Neural cell (in vitro differentiated cells): ENCODE data around the gene WDR93. TPM values are rescaled to one million over a fixed set of nuclear protein-coding genes. Genes with fewer than 3 reads are reported as not detected.

ENCODE experiments used
- H2AFZ ChIP-seq: fragments of 200-600, 300-800 bp; sonication (generic), shearing (Covaris generic); 2 replicates; pipeline ENCODE4 v1.6.0; 2014; ENCODE audit warnings: low read depth, mild to moderate bottlenecking, antibody characterized with exemption, low read length, moderate library complexity
- H3F3A ChIP-seq: fragments of 200-600 bp; shearing (Covaris generic); 2 replicates; pipeline ENCODE4 v1.6.1; 2016; ENCODE audit warnings: mild to moderate bottlenecking, moderate library complexity, mixed read lengths, antibody characterized with exemption, low read length; ENCODE audit not compliant: insufficient read depth, poor library complexity, severe bottlenecking
- H3K27ac ChIP-seq: fragments of 200-600, 300-800 bp; sonication (generic), shearing (Covaris generic); 2 replicates; pipeline ENCODE4 v1.5.1; 2014; ENCODE audit warnings: mild to moderate bottlenecking, low read length, moderate library complexity
- H3K27me3 ChIP-seq: fragments of 300-800, 200-600 bp; sonication (generic), shearing (Covaris generic); 2 replicates; pipeline ENCODE4 v1.6.0; 2014; ENCODE audit warnings: mild to moderate bottlenecking, low read depth, low read length, moderate library complexity; ENCODE audit not compliant: insufficient read depth
- H3K36me3 ChIP-seq: fragments of 300-800, 200-600 bp; sonication (generic), shearing (Covaris generic); 2 replicates; pipeline ENCODE4 v1.5.1; 2014; ENCODE audit warnings: mild to moderate bottlenecking, antibody characterized with exemption, low read length, moderate library complexity; ENCODE audit not compliant: insufficient read depth
- H3K4me2 ChIP-seq: fragments of 300-800, 200-600 bp; sonication (generic), shearing (Covaris generic); 2 replicates; pipeline ENCODE4 v1.6.0; 2014; ENCODE audit warnings: mild to moderate bottlenecking, low read length
- H3K4me3 ChIP-seq: fragments of 300-800, 200-600 bp; sonication (generic), shearing (Covaris generic); 2 replicates; pipeline ENCODE4 v1.5.1; 2014; ENCODE audit warnings: mild to moderate bottlenecking, low read length, moderate library complexity
- H3K79me2 ChIP-seq: fragments of 200-600 bp; shearing (Covaris generic); replicated peaks from 2 replicates; pipeline ENCODE4 v1.6.0; 2014; ENCODE audit warnings: mild to moderate bottlenecking, low read length, moderate library complexity; ENCODE audit not compliant: insufficient read depth
- H3K9ac ChIP-seq: fragments of 300-800, 200-600 bp; sonication (generic), shearing (Covaris generic); 2 replicates; pipeline ENCODE4 v1.6.1; 2016; ENCODE audit warnings: mild to moderate bottlenecking, low read length, mixed read lengths
- H3K9me2 ChIP-seq: fragments of 200-600 bp; shearing (Covaris generic); 2 replicates; pipeline ENCODE4 v1.6.1; 2016; ENCODE audit warnings: mild to moderate bottlenecking, low read length, mixed read lengths; ENCODE audit not compliant: insufficient read depth
- H3K9me3 ChIP-seq: fragments of 200-600, 300-800 bp; sonication (generic), shearing (Covaris generic); 2 replicates; pipeline ENCODE4 v1.6.1; 2016; ENCODE audit warnings: mild to moderate bottlenecking, mixed run types, low read length, moderate library complexity, mixed read lengths
- H4K20me1 ChIP-seq: fragments of 200-600 bp; shearing (Covaris generic); 2 replicates; pipeline ENCODE4 v1.6.1; 2016; ENCODE audit warnings: mild to moderate bottlenecking, mixed run types; ENCODE audit not compliant: insufficient read depth
- EP300 ChIP-seq: fragments of 450-650 bp; conservative IDR thresholded peaks from 2 replicates; pipeline ENCODE4 v1.6.1; 2014; ENCODE audit warnings: antibody characterized with exemption, mild to moderate bottlenecking, moderate library complexity; ENCODE audit not compliant: poor library complexity, severe bottlenecking
- EZH2 ChIP-seq: fragments of 200-600, 300-800 bp; shearing (Covaris generic), sonication (generic); IDR thresholded peaks from 2 replicates; pipeline ENCODE4 v1.6.1; 2014; ENCODE audit warnings: antibody characterized with exemption, low read length, borderline replicate concordance, mild to moderate bottlenecking; ENCODE audit not compliant: insufficient read depth, poor library complexity, severe bottlenecking
- POLR2AphosphoS5 ChIP-seq: IDR thresholded peaks from 2 replicates; pipeline ENCODE4 v1.6.1; 2012
- RAD21 ChIP-seq: fragments of 450-650 bp; conservative IDR thresholded peaks from 2 replicates; pipeline ENCODE4 v1.6.1; 2014; ENCODE audit warnings: antibody characterized with exemption, mild to moderate bottlenecking, moderate library complexity
- SMC3 ChIP-seq: fragments of 450-650 bp; conservative IDR thresholded peaks from 2 replicates; pipeline ENCODE4 v1.6.1; 2014; ENCODE audit warnings: antibody characterized with exemption, mild to moderate bottlenecking, moderate library complexity; ENCODE audit not compliant: poor library complexity
- TAF1 ChIP-seq: IDR thresholded peaks from 2 replicates; pipeline ENCODE4 v1.6.1; 2012; ENCODE audit warnings: low read depth
- polyA plus RNA-seq: library from polyadenylated mRNA; depleted of rRNA; stranded (reverse); fragments of >200 nt; gene quantifications from 2 replicates; pipeline ENCODE4 v1.2.3, GENCODE V29; 2014
- TF ChIP-seq, protein P1 (sequence below): fragments of 450-650 bp; IDR thresholded peaks from 2 replicates; pipeline ENCODE4 v1.5.1; 2014; ENCODE audit warnings: antibody characterized with exemption, mild to moderate bottlenecking, moderate library complexity; ENCODE audit not compliant: poor library complexity, severe bottlenecking
- TF ChIP-seq, protein P2 (sequence below): IDR thresholded peaks from 2 replicates; pipeline ENCODE4 v1.6.1; 2012; ENCODE audit warnings: borderline replicate concordance

WDR93 gene
- polyA plus RNA-seq, 1 donor from 2014 or later = 0.41 TPM

DNA sequence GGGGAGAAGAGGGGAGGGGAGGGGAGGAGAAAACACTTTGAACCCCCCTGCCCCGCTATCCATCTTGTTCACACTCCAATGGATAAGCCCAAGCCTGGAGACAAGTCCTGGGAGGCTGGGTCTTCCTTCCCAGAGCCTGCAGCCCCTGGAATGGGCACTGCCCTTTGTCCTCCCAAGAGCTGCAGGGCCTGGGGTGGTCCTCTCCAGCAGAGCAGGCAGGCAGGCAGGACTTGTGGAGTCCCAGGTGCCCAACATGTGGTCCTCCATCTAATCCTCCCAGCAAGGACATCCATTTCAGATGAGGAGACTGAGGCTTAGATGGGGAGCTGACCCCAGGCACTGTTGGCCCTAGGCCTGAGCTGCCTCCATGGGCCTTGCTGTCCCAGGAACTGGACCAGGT is 75.1 kb downstream of the WDR93 start (continued):
- TF ChIP-seq, protein P1, sequence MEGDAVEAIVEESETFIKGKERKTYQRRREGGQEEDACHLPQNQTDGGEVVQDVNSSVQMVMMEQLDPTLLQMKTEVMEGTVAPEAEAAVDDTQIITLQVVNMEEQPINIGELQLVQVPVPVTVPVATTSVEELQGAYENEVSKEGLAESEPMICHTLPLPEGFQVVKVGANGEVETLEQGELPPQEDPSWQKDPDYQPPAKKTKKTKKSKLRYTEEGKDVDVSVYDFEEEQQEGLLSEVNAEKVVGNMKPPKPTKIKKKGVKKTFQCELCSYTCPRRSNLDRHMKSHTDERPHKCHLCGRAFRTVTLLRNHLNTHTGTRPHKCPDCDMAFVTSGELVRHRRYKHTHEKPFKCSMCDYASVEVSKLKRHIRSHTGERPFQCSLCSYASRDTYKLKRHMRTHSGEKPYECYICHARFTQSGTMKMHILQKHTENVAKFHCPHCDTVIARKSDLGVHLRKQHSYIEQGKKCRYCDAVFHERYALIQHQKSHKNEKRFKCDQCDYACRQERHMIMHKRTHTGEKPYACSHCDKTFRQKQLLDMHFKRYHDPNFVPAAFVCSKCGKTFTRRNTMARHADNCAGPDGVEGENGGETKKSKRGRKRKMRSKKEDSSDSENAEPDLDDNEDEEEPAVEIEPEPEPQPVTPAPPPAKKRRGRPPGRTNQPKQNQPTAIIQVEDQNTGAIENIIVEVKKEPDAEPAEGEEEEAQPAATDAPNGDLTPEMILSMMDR = no peak
- TF ChIP-seq TAF1 = no peak

DNA sequence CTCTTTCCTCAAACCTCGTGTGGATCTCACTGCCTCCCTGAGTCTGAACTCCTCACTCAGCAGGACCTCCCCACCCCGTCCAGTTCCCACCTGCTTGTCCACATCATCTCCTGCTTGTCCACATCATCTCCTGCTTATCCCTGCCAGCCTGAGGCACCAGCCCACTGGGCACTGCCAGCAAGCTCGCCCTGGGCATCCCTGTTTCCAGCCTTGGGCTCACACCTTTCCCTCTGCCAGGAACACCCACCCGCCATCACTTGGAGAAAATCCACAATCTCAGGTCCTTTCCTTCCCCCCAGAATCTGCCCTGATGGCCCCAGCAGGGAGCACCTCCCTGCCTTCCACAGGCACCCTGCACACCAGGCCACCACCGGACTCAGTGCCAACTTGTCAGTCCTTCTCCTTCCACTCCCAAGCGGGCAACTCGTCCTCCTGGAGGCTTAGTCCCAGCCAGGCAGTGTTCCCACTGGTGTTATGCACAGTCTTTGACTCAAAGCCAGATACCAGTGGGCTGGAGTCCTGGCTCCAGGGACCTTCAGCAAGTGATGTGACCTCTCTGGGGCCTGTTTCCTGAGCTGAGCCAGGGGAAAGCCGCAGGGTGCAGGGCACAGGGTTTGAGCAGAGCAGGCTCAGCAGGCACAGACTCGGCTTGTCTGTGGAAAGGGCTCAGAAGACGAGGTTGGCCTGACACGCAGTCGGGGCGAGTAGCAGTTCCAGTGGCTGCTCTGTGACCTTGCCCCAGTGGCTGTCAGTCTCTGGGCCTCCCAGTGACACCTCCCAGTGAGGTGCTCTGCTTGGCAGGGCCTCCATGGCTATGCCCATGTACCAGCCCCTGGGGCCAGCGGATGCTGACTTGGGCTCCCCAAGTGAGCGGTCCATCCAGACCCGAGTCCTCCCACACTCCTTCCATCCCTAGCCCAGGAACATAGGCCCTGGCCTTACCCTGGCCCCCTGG is 76.0 kb downstream of the WDR93 start:
- no peak overlapping the region for H2AFZ ChIP-seq
- H3K27me3 ChIP-seq = no peaks in the 10 kb centered on the region
- H3K36me3 ChIP-seq = no peaks in the 10 kb centered on the region
- no peak for TF ChIP-seq POLR2AphosphoS5
- TF ChIP-seq, protein P2, sequence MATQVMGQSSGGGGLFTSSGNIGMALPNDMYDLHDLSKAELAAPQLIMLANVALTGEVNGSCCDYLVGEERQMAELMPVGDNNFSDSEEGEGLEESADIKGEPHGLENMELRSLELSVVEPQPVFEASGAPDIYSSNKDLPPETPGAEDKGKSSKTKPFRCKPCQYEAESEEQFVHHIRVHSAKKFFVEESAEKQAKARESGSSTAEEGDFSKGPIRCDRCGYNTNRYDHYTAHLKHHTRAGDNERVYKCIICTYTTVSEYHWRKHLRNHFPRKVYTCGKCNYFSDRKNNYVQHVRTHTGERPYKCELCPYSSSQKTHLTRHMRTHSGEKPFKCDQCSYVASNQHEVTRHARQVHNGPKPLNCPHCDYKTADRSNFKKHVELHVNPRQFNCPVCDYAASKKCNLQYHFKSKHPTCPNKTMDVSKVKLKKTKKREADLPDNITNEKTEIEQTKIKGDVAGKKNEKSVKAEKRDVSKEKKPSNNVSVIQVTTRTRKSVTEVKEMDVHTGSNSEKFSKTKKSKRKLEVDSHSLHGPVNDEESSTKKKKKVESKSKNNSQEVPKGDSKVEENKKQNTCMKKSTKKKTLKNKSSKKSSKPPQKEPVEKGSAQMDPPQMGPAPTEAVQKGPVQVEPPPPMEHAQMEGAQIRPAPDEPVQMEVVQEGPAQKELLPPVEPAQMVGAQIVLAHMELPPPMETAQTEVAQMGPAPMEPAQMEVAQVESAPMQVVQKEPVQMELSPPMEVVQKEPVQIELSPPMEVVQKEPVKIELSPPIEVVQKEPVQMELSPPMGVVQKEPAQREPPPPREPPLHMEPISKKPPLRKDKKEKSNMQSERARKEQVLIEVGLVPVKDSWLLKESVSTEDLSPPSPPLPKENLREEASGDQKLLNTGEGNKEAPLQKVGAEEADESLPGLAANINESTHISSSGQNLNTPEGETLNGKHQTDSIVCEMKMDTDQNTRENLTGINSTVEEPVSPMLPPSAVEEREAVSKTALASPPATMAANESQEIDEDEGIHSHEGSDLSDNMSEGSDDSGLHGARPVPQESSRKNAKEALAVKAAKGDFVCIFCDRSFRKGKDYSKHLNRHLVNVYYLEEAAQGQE = no peak
- no peaks in the 10 kb centered on the region for H3F3A ChIP-seq
- H3K27ac ChIP-seq = no peak overlapping the region
- no peaks in the 10 kb centered on the region for H3K9me2 ChIP-seq
- H3K4me2 ChIP-seq = no peak overlapping the region
- no peak overlapping the region for H3K4me3 ChIP-seq
- no peaks in the 10 kb centered on the region for H4K20me1 ChIP-seq
- H3K79me2 ChIP-seq = no peaks in the 10 kb centered on the region
- no peaks in the 10 kb centered on the region for H3K9me3 ChIP-seq
- H3K9ac ChIP-seq = no peak overlapping the region

DNA sequence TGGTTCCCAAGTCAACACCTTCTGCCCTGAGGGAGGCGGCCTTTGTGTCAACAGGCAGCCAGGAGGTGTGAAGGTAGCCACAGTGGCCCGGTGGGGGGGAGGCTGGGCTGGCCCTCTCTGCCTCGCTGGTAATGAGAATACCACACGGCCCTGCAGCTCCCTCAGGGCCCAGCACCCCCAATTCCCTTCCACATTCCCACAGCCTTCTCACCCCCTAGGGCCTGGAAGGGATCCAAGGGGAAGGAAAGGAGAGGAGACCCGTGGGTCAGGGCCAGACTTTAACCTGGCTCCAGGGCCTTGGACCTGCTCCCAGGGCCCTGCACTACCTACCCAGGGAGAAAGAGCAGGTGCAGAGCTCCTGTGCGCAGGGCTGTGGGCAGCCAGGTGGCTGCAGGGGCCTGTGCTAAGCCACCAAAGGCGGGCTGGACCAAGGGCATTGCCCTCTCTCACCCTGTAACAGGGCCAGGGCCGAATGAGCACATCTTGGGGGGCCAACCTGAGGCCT is 76.9 kb downstream of the WDR93 start:
- Histone ChIP-seq H4K20me1 (no peaks in the 10 kb centered on the region), H3K27me3 (no peaks in the 10 kb centered on the region), H3K4me3 (no peak overlapping the region), H3K9me3 (no peaks in the 10 kb centered on the region), H3K27ac (no peak overlapping the region), H3K79me2 (no peaks in the 10 kb centered on the region), H3K9ac (no peak overlapping the region), H3K4me2 (no peak overlapping the region), H3K9me2 (no peaks in the 10 kb centered on the region), H3F3A (no peaks in the 10 kb centered on the region), H3K36me3 (no peaks in the 10 kb centered on the region), H2AFZ (no peak overlapping the region)
- TF ChIP-seq EP300 (no peak), POLR2AphosphoS5 (no peak), RAD21 (no peak), TAF1 (no peak), EZH2 (no peak), SMC3 (no peak)
- TF ChIP-seq, protein P2 = no peak
